ENCODE results near the gene MBTPS1. TPM values are rescaled to one million over a fixed set of nuclear protein-coding genes. Genes with fewer than 3 reads are reported as not detected.

MBTPS1 gene
- total and polyA plus RNA-seq, 7 donors, result 13.6 to 83.6 (median 69.3) TPM

GRCh38 chr16:84022644-84023043 is 94.1 kb downstream of the MBTPS1 start:
- Histone ChIP-seq H3K4me1 (no peaks in the 10 kb centered on the region), H3K27ac (no peak overlapping the region), H3K36me3 (no peaks in the 10 kb centered on the region), H3K4me3 (no peak overlapping the region), H3K9me3 (peaks cover 0 to 5% (median 3%) of the 10 kb centered on the region in 4 donors), H3K27me3 (no peaks in the 10 kb centered on the region)
- no peak for DNase-seq
- TF ChIP-seq EP300 (IDR thresholded peaks at IDR 0.05), result no peak
- no peak for TF ChIP-seq POLR2AphosphoS5 (IDR thresholded peaks at IDR 0.05)
- no peak for TF ChIP-seq POLR2A (IDR thresholded peaks at IDR 0.05)
- no peak for TF ChIP-seq CTCF (IDR thresholded peaks at IDR 0.05)
- intact Hi-C loops (cut with DNase I), result no loop called here
- WGBS, 2 donors, result 82 to 91% methylated on average over 11 of the region's 11 CpGs

GRCh38 chr16:84021488-84021887 is 95.3 kb downstream of the MBTPS1 start:
- no peaks in the 10 kb centered on the region for H3K4me1 ChIP-seq
- peaks cover 0 to 5% (median 3%) of the 10 kb centered on the region in 4 donors for H3K9me3 ChIP-seq
- H3K36me3 ChIP-seq, result no peaks in the 10 kb centered on the region
- DNase-seq, result no peak
- intact Hi-C loops (cut with DNase I), result no loop called here
- H3K4me3 ChIP-seq, result no peak overlapping the region
- TF ChIP-seq CTCF (IDR thresholded peaks at IDR 0.05), result no peak
- no peak for TF ChIP-seq POLR2AphosphoS5 (IDR thresholded peaks at IDR 0.05)
- no peaks in the 10 kb centered on the region for H3K27me3 ChIP-seq
- H3K27ac ChIP-seq, result no peak overlapping the region
- WGBS, 2 donors, result 74 to 95% methylated on average over 5 of the region's 5 CpGs

GRCh38 chr16:84020353-84020752 is 96.4 kb downstream of the MBTPS1 start:
- Histone ChIP-seq H3K27me3 (no peaks in the 10 kb centered on the region), H3K36me3 (no peaks in the 10 kb centered on the region), H3K4me1 (no peaks in the 10 kb centered on the region), H3K4me3 (no peak overlapping the region), H3K27ac (no peak overlapping the region), H3K9me3 (peaks cover 0 to 5% (median 3%) of the 10 kb centered on the region in 4 donors)
- no peak for DNase-seq
- no peak for TF ChIP-seq POLR2AphosphoS5 (IDR thresholded peaks at IDR 0.05)
- no peak for TF ChIP-seq CTCF (IDR thresholded peaks at IDR 0.05)
- no peak for TF ChIP-seq POLR2A (IDR thresholded peaks at IDR 0.05)
- TF ChIP-seq EP300 (IDR thresholded peaks at IDR 0.05), result no peak
- 92 to 94% methylated on average over 9 of the region's 9 CpGs for WGBS, 2 donors
- intact Hi-C loops (cut with DNase I), result no loop called here

GRCh38 chr16:84018710-84019109 is 98.0 kb downstream of the MBTPS1 start:
- WGBS, 2 donors, result 86 to 91% methylated on average over 4 of the region's 4 CpGs

More at GRCh38 chr16:84018710-84019109, 98.0 kb downstream of the MBTPS1 start:
- Histone ChIP-seq H3K4me3 (no peak overlapping the region), H3K27me3 (peaks cover 0 to 4% (median 0%) of the 10 kb centered on the region in 3 donors), H3K36me3 (no peaks in the 10 kb centered on the region), H3K9me3 (peaks cover 0 to 5% (median 3%) of the 10 kb centered on the region in 4 donors), H3K27ac (no peak overlapping the region), H3K4me1 (no peaks in the 10 kb centered on the region)
- intact Hi-C loops (cut with DNase I), result no loop called here
- DNase-seq, result no peak
- TF ChIP-seq POLR2A (IDR thresholded peaks at IDR 0.05), result no peak
- TF ChIP-seq EP300 (IDR thresholded peaks at IDR 0.05), result no peak
- no peak for TF ChIP-seq POLR2AphosphoS5 (IDR thresholded peaks at IDR 0.05)
- no peak for TF ChIP-seq CTCF (IDR thresholded peaks at IDR 0.05)
